NB4 (cell line): ENCODE results near the gene NRBF2.

Experiments used
- CTCF ChIP-seq: IDR thresholded peaks from one replicate; pipeline ENCODE4 v1.5.1; 2012; ENCODE audit warnings: low read depth, low read length
- POLR2A ChIP-seq: IDR thresholded peaks from 2 replicates; pipeline ENCODE4 v1.6.1; 2011; ENCODE audit warnings: mild to moderate bottlenecking; ENCODE audit not compliant: insufficient read length; ENCODE audit errors: extremely low read depth

GRCh38 chr10:63200431-63200830, 67.3 kb downstream of the NRBF2 start:
- TF ChIP-seq POLR2A (no peak), CTCF (no peak)
